HEK293 (cell line): ENCODE data around the gene EN1.

ENCODE experiments used
- CTCF ChIP-seq: fragments of 450-650 bp; formaldehyde crosslinking; IDR thresholded peaks from 2 replicates; pipeline ENCODE4 v1.5.1; 2016; ENCODE audit warnings: missing biosample characterization, missing genetic modification characterization
- FEZF1 ChIP-seq: fragments of 450-650 bp; formaldehyde crosslinking; IDR thresholded peaks from 2 replicates; pipeline ENCODE4 v1.5.1; 2016; ENCODE audit warnings: missing biosample characterization, missing genetic modification characterization
- GLIS1 ChIP-seq: fragments of 450-650 bp; formaldehyde crosslinking; IDR thresholded peaks from 2 replicates; pipeline ENCODE4 v1.5.1; 2016; ENCODE audit warnings: missing biosample characterization, missing genetic modification characterization
- KLF1 ChIP-seq: fragments of 450-650 bp; formaldehyde crosslinking; IDR thresholded peaks from 2 replicates; pipeline ENCODE4 v1.5.1; 2016; ENCODE audit warnings: missing biosample characterization, missing genetic modification characterization
- TCF7L2 ChIP-seq: IDR thresholded peaks from 2 replicates; pipeline ENCODE4 v1.6.1; 2011; ENCODE audit warnings: low read depth, mild to moderate bottlenecking, inconsistent platforms, low read length, moderate library complexity, borderline replicate concordance
- TRIM28 ChIP-seq: IDR thresholded peaks from 2 replicates; pipeline ENCODE4 v1.6.1; 2011; ENCODE audit warnings: low read length, control low read depth, borderline replicate concordance
- ZNF140 ChIP-seq: fragments of 450-650 bp; formaldehyde crosslinking; IDR thresholded peaks from 2 replicates; pipeline ENCODE4 v1.5.1; 2016; ENCODE audit warnings: missing biosample characterization, missing genetic modification characterization
- ZNF211 ChIP-seq: fragments of 450-650 bp; formaldehyde crosslinking; IDR thresholded peaks from 2 replicates; pipeline ENCODE4 v1.5.1; 2016; ENCODE audit warnings: low read depth, missing biosample characterization, missing genetic modification characterization
- ZNF561 ChIP-seq: fragments of 450-650 bp; IDR thresholded peaks from 2 replicates; pipeline ENCODE4 v1.5.1; 2018; ENCODE audit warnings: missing biosample characterization, missing genetic modification characterization, borderline replicate concordance
- ZNF777 ChIP-seq: fragments of 450-650 bp; formaldehyde crosslinking; IDR thresholded peaks from 2 replicates; pipeline ENCODE4 v1.5.1; 2017; ENCODE audit warnings: missing biosample characterization, missing genetic modification characterization, borderline replicate concordance

- TF ChIP-seq ZNF140 (tag by site-specific recombination) (no peak), CTCF (tag by site-specific recombination) (no peak), GLIS1 (tag by site-specific recombination) (no peak), ZNF211 (no peak), TCF7L2 (no peak), FEZF1 (tag by site-specific recombination) (no peak), TRIM28 (no peak), KLF1 (tag by site-specific recombination) (no peak), ZNF561 (no peak), ZNF777 (tag by site-specific recombination) (no peak)
These were observed 35.8 kb downstream of the EN1 start for GRCh38 chr2:118811514-118812115.
